Measurements from ENCODE around the gene EML6.

GRCh38 chr2:54954705-54955357 is 231.4 kb downstream of the EML6 start:
- TF ChIP-seq, protein P1, sequence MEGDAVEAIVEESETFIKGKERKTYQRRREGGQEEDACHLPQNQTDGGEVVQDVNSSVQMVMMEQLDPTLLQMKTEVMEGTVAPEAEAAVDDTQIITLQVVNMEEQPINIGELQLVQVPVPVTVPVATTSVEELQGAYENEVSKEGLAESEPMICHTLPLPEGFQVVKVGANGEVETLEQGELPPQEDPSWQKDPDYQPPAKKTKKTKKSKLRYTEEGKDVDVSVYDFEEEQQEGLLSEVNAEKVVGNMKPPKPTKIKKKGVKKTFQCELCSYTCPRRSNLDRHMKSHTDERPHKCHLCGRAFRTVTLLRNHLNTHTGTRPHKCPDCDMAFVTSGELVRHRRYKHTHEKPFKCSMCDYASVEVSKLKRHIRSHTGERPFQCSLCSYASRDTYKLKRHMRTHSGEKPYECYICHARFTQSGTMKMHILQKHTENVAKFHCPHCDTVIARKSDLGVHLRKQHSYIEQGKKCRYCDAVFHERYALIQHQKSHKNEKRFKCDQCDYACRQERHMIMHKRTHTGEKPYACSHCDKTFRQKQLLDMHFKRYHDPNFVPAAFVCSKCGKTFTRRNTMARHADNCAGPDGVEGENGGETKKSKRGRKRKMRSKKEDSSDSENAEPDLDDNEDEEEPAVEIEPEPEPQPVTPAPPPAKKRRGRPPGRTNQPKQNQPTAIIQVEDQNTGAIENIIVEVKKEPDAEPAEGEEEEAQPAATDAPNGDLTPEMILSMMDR (conservative IDR thresholded peaks at IDR 0.05 in 1 of 2, IDR thresholded peaks at IDR 0.05 in 1 of 2; ENCODE audit: low read depth in 1 of 2, low read length in 2 of 2): no peak
- TF ChIP-seq EZH2 (IDR thresholded peaks at IDR 0.05; ENCODE audit: low read length, missing control alignments): no peak

All from fibroblast of lung (primary cell).